Islet of Langerhans (tissue), 1 donor: Measurements from ENCODE around the gene ACADVL.

Source experiments
- FAIRE-seq: peaks from one replicate; lab custom pipeline; 2011; peaks lifted over from hg19 to GRCh38; lab: Jason Lieb, UNC

The ACADVL gene

GRCh38 chr17:7191571-7192270, 28.0 kb upstream of the ACADVL start:
- no peak for FAIRE-seq

GRCh38 chr17:7192271-7192937, 27.3 kb upstream of the ACADVL start:
- no peak for FAIRE-seq

- no peak for FAIRE-seq
Measured at GRCh38 chr17:7195971-7196370, 23.8 kb upstream of the ACADVL start.

GRCh38 chr17:7196651-7197401, 22.9 kb upstream of the ACADVL start:
- no peak for FAIRE-seq

GRCh38 chr17:7203391-7203790, 16.3 kb upstream of the ACADVL start:
- no peak for FAIRE-seq

GRCh38 chr17:7204336-7204735, 15.4 kb upstream of the ACADVL start:
- no peak for FAIRE-seq

GRCh38 chr17:7204828-7205461, 14.8 kb upstream of the ACADVL start:
- FAIRE-seq, result peak; percentile 27

- no peak for FAIRE-seq
Measured at GRCh38 chr17:7205561-7205960, 14.2 kb upstream of the ACADVL start.

- no peak for FAIRE-seq
Measured at GRCh38 chr17:7207120-7208001, 12.4 kb upstream of the ACADVL start.

- no peak for FAIRE-seq
Measured at GRCh38 chr17:7208027-7208571, 11.6 kb upstream of the ACADVL start.

- no peak for FAIRE-seq
Measured at GRCh38 chr17:7208754-7209460, 10.8 kb upstream of the ACADVL start.

- FAIRE-seq, result no peak
Measured at GRCh38 chr17:7211491-7212273, 8.1 kb upstream of the ACADVL start.

- peak; percentile 45 for FAIRE-seq
Measured at GRCh38 chr17:7213895-7214299, 5.8 kb upstream of the ACADVL start.

- FAIRE-seq, result no peak
Measured at GRCh38 chr17:7214300-7215135, 5.2 kb upstream of the ACADVL start.

GRCh38 chr17:7215136-7215638, 4.6 kb upstream of the ACADVL start:
- FAIRE-seq, result peak; percentile 64

GRCh38 chr17:7215652-7216180, 4.0 kb upstream of the ACADVL start:
- no peak for FAIRE-seq

GRCh38 chr17:7216242-7217112, 3.3 kb upstream of the ACADVL start:
- no peak for FAIRE-seq
